Stimulated activated CD4-positive, alpha-beta T cell treated with anti-CD3 and anti-CD28 coated beads, Interleukin-15, amount 100 ng/mL, for 24 hours (primary cell): Measurements from ENCODE around the gene CYP4A22.
"Not testable (repeated sequence)": the region's sequence is repeated elsewhere in the genome, so short reads cannot be mapped to it uniquely, and the experiment has no call there.

Experiments used
- DNase-seq: peaks from one replicate; pipeline ENCODE4 v3.0.0-alpha.2; 2020

Gene CYP4A22, protein sequence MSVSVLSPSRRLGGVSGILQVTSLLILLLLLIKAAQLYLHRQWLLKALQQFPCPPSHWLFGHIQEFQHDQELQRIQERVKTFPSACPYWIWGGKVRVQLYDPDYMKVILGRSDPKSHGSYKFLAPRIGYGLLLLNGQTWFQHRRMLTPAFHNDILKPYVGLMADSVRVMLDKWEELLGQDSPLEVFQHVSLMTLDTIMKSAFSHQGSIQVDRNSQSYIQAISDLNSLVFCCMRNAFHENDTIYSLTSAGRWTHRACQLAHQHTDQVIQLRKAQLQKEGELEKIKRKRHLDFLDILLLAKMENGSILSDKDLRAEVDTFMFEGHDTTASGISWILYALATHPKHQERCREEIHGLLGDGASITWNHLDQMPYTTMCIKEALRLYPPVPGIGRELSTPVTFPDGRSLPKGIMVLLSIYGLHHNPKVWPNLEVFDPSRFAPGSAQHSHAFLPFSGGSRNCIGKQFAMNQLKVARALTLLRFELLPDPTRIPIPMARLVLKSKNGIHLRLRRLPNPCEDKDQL

DNA sequence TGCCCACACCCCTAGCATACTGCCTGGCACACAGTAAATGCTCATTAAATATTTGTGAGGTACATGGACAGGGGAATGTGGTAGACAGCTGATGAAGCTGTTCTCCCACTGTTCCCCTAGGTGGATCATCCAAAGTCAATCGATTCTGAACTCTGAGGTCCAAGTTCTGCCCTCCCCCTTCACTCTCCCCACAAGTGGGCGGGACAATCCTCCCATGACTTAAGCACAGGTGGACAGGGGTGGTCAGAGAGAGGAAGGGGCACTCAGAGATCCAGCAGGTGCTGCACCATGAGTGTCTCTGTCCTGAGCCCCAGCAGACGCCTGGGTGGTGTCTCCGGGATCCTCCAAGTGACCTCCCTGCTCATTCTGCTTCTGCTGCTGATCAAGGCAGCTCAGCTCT, at the start of gene CYP4A22:
TSS of gene CYP4A22 (plus strand) at position 244 of the 400 bp plus-strand sequence. CDS start at position 289, 45 bp downstream.
- no peak for DNase-seq

DNA sequence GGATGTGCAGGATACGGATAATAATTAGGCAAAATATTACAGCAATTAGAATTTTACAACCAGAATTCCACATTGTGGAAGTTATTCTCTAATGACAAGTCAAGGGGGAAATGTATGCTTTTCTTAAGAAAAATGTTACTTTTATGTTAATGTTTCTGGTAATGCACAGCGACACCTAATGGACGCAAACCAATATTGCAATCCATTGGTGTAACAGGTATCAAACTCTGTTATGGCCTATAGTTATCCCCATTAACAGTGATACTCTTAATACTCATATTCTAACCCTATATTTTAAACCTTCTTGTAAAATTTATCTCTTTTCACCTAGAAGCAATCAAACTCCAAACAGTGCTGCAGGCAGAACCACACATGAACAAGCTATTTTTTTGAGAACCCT, 47.9 kb upstream of the CYP4A22 start:
- peak; percentile 45 for DNase-seq

DNA sequence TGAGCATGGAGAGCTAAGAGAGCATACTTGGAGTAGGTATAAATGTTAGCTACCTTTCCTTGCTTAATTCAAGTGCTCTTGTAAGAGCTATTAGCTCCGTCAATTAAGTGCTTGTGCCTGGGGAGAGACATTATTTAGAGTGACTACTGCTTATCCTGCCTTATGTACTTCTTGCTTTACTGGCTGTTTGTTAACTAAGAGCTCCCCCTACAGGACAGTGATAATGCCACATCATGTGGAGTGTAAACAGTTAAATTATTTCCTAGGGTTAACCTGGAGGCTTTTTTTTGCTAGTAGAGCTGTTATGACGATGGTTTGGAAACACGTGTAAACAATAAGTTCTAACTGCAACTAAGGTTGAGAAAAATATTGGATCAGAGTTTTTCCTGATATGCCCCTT, 45.8 kb upstream of the CYP4A22 start:
- not testable (repeated sequence) for DNase-seq

DNA sequence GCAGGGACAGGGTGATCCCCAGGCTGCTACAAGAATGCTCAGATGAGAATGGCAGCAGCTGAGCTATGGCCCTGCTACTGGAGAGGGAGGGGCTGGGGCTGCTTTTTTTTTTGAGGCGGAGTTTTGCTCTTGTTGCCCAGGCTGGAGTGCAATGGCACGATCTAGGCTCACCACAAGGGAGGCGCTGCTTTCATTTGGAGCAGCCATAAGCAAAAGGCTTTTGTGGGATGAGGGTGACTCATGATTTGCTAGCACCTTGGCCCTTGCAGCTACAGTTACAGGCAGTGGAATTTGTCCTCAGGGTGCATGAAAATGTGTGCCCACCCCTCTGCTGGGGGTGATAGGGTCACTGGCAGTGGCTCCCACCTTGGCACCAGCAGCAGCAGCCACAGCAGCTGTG, 32.4 kb upstream of the CYP4A22 start:
- no peak for DNase-seq

DNA sequence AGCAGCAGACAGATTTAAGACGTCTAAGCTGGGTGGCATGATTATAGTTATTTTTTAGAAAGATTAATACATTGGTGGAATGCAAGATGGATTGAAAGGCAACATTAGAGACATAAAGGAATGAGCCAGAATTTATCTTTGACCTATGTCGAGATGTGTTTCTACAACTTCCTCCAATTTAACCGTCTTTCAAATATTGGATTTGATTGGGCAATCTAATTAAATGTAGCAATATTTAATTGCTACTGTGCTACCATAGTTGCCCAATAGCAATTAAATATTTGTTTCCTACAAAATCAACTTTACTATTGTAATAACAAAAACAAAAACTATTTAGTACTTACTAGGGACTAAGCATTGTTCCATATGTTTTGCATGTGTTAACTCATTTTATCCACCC, 30.4 kb upstream of the CYP4A22 start:
- no peak for DNase-seq

DNA sequence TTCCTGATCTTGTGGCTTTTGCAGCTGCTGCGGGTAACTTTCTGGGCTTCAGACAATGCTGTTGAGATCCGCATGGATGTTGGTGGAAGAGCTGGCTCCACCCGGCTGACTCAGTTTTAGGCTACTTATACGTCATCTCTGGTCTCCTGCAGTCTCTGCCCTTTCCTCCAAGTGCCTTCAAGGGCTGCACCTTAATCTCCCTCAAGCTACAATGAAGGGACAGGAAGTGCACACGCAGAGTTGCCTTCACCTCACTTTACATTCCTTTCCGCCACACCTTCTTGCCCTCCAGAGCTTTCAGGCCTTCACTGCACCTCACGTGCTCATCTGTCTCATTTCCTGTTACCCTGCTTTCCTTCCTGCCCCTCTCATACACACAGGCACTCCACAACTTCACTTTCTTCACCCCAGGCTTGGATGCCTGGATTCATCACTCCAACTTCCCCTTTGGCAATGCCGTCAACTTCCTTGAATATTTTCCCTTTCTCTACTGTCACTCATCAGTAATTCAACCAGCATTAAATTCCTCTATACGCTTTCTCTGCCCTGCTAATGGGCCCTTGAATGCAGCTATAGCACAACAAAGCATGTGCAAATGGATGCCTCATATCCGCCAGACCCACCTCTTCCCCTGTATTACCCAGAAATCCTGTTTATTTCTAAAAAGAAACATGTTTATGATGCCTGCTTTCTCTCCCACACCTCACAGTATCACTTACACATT, 29.2 kb upstream of the CYP4A22 start:
- DNase-seq = not testable (repeated sequence)

DNA sequence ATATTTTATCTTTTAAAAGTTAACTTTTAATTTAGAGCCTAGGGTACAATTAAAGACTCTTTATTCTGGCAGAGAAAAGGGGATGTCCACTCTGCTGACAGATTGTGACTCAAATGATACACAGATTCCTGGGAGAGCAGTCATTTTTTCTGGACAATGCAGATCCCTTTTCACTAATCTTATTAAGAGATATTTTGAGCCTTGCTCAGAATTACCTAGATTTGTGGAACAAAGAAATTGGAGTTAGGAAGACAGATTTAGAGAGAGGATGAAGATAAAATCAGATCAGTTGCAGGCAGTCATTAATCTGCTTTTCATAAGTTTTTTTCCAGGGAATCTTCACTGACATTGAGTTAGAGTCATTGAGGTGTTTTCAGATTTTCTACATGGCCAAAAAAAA, 27.8 kb upstream of the CYP4A22 start:
- DNase-seq = not testable (repeated sequence)

DNA sequence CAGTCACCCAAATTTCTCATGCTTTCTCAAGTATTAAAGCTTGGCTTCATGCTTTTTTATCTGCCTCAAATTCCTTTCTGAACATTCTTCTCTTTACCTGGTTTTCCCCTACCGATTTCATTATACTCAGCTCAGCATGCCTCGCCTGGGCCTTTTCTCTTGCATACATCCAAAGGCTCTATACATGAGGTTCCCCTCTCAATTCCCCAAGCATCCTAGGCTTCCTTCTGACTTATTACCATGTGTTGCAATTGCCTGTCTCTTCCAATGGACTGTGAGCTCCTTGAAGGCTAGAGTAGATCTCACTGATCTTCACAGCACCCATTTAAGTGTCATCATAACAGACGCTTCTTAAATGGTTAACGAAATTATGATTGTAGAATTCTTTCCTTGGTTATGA, 24.1 kb upstream of the CYP4A22 start:
- no peak for DNase-seq

DNA sequence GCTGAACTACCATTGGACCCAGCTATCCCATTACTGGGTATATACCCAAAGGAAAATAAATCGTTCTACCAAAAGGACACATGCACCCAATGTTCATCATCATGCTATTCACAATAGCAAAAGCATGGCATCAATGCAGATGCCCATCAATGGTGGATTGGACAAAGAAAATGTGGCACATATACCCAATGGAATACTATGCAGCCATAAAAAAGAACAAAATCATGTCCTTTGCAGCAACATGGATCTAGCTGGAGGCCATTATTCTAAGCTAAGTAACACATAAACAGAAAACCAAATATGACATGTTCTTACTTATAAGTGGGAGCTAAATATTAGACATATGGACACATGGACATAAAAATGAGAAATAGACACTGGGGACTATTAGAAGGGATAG, 16.2 kb upstream of the CYP4A22 start:
- not testable (repeated sequence) for DNase-seq

DNA sequence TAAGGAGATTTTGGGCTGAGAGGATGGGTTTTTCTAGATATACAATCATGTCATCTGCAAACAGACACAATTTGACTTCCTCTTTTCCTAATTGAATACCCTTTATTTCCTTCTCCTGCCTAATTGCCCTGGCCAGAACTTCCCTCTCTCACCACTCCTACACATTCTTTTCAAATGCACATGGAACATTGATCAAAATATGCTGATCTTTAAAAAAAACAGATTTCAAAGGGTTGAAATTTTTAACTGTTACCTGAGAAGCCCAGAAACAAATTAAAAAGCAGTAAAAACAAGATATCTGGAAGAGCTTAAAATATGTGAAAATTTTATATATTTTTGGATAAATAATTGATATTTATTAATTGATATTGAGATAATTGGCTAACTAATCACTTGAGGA, 12.4 kb upstream of the CYP4A22 start:
- DNase-seq = not testable (repeated sequence)

DNA sequence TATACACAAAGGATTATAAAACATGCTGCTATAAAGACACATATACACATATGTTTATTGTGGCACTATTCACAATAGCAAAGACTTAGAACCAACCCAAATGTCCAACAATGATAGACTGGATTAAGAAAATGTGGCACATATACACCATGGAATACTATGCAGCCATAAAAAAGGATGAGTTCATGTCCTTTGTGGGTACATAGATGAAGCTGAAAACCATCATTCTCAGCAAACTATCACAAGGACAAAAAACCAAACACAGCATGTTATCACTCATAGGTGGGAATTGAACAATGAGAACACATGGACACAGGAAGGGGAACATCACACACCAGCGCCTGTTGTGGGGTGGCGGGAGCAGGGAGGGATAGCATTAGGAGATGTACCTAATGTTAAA, 10.2 kb upstream of the CYP4A22 start:
- not testable (repeated sequence) for DNase-seq

DNA sequence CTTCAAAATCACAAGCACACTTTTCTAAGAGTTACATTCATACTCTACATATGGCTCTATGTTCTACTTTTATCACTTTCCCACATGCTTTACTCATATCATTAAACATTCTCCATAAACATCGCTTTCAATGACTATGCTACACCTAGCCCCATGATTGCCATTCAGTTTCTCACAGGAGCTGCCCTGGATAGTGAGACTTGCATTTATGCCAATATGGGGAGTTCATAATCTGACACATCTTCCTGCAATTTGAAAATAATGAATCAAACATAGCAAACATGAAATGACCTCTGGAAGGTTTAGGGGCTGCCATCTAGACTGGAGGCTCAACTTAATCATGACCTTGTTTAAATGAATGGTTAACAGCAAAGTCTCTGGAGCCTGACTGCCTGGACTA, 9.0 kb upstream of the CYP4A22 start:
- DNase-seq = no peak

DNA sequence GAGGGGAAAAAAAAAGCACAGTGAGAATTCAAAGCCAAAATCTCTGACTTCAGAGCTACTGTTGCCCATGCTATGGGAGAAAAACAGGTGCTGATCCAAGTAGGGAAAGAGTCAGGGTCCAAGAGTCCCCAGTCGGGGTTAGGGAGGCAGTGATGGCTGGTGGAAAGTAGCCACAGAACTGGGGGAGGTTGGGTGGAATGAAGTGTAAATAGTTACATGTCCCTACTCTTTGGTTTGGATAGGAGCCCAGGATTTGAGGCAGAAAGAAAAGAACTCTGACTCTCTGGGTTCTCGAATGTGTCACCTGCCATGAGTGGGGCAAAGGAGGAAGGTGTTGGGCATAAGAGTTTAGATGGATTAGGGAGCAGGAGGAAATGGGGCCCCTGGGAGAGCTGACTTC, 8.4 kb upstream of the CYP4A22 start:
- DNase-seq = not testable (repeated sequence)

DNA sequence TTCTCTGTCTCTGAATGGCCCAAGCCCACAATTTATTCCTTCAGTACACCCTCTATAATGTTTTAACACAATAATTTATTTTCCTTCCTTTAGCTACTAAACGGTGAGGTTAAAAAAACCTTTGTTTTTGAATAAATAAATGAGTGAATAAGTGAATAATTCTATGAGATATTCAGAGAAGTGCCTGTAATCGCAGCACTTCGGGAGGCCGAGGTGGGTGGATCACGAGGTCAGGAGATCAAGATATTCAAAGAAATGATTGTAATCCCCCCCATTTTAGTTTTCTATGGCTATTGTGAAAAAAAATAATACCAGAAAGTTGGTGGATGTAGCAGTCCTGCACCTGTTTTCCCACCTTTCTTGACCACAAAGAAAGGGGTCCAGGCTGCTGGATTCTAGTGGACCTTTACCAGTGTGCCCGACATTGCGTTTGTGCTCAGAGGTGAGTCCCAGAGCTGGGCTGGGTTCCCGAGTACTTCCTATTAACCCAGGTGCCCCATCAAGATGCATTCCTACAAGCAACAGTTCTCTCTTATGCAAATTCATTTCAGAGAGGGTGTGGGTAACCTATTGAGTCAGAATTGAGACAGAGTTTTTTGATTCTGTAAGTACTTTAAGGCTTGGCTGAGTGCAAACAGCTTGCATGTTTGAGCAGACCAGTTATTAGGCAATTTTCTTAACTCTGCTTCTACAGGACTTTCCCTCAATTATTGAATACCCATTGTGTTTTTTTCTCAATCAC, 7.6 kb upstream of the CYP4A22 start:
- not testable (repeated sequence) for DNase-seq

DNA sequence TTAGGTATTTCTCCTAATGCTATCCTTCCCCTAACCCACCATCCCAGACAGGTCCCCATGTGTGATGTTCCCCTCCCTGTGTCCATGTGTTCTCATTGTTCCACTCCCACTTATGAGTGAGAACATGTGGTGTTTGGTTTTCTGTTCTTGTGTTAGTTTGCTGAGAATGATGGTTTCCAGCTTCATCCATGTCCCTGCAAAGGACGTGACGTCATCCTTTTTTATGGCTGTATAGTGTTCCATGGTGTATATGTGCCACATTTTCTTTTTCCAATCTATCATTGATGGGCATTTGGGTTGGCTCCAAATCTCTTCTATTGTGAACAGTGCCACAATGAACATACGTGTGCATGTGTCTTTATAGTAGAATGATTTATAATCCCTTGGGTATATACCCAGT, 4.6 kb upstream of the CYP4A22 start:
- not testable (repeated sequence) for DNase-seq

DNA sequence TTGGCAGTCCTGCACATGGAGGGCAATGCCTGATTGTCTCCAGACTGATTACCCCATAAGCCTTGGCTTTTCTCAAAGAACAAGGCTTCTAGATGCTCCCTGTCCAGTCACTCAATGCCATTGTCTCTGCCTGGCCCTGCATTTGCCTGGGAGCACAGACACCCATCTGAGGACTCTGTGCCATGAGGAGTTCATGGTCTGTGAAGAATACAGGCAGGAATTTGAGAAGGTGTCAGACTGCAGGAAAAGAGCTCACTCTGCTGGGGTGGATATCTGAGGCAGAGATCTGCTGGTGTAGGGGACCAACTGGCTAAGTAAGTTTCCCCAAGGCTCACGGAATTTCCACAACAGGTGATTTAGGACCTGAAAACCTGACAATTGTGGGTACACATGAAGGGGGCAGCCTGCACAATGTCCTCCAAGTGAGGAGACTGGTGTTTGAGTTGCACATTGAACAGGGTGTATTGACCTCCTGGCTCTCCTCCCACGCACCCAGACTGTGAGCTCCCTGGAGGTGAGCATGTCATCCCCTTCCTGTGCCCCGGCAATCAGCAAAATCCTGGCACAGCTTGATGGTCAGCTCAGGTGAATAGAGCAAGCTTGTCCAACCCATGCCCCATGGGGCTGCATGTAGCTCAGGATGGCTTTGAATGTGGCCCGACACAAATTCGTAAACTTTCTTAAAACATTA, 829 bp downstream of the CYP4A22 start:
- DNase-seq = no peak

DNA sequence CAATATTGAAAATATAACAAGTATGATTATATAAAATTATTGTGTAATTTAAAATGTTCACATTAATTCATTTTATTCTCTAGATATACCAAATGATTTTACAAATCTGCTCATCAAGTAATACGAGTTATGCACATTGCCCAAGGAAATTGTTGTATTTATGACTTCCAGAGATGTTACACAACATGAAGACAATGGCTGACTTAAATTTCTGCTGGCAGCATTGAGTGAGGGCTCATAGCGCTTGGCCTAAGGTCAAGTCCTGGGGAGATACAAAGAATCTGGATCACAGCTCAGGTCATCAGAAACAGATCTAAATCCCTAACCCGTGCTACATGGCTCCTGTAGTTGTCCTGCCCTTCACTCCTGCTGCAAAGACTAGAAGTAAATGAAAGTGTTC, 3.1 kb downstream of the CYP4A22 start:
- not testable (repeated sequence) for DNase-seq

DNA sequence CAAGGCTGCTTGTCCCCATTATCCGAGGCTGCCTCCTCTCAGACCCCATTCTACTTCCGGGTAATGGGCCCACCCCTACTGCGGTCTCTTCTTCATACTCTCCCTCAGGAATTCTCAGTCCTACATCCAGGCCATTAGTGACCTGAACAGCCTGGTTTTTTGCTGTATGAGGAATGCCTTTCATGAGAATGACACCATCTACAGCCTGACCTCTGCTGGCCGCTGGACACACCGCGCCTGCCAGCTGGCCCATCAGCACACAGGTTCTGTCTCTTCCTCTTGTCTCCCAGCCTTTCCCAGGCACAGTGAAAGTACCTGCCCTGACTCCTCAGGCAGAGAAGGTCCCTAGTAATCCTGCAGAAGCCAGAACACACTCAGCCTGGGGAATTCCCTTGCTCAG, 6.4 kb downstream of the CYP4A22 start:
- not testable (repeated sequence) for DNase-seq

DNA sequence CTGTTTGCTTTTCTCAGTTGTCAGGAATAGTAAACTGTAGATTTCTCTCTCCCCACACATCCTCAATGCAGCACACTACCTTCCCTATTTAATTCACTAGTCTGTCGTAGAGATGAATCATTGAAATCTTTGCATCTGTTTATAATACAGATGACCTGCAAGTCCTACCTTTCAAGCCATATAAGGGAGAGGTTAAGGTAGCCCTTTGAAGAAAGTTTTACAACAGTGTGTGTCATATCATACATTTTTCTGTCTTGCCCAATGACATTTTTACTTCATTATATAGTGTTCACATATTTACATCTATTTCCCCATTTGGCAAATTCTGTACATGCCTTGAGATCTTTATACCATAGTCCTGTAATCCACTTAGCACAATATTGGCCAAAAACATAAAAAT, 9.3 kb downstream of the CYP4A22 start:
- DNase-seq = not testable (repeated sequence)

DNA sequence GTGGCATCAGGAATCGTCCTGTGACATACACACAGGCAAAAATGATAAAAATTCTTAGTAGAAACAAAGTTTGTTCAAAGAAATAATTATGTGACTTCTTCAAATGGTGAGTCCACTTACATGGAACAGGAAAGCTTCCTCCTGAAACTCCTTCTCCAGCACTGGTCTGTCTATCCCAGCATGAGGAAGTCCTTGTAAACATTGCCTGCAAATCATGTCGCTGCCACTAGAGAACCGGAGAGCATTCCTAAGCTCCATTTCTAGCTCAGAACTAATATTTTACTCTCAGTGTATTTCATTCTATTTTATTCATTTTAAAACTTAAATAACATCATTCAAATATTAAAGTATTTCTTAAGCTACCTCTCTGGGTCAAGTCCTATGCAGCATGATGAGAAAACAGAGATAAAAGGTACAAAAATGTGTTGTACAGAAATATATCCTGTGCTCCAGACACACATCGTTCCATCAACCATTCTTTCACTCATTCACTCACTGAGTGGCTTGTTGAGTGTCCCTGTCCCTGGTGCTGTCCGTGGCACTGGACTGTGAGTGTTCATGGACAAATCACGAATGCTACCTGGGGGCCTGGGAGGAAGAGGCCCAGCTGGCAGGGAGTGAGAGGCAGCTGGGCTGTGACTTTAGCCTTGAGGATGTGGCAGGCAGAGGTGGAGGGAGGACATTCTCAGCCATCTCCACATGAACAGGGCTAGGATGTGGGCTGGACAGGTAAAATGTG, 10.0 kb downstream of the CYP4A22 start:
- no peak for DNase-seq

DNA sequence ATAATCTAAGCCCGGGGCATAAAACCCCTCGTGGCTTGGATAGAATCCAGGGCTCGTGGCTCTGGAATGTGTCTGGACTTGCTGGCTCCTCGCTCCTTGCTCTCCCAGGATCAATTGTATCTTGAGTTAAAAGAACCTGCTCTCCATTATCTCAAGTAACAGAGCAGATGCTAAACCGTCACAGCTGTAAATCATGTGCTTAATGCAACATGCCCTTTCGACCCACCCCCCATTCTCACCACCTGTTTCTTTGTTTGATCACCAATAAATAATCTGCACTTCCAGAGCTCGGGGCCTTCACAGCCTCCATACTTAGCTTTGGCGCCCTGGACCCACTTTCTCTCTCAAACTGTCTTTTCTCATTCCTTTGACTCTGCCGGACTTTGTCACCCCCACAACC, 11.9 kb downstream of the CYP4A22 start:
- not testable (repeated sequence) for DNase-seq

DNA sequence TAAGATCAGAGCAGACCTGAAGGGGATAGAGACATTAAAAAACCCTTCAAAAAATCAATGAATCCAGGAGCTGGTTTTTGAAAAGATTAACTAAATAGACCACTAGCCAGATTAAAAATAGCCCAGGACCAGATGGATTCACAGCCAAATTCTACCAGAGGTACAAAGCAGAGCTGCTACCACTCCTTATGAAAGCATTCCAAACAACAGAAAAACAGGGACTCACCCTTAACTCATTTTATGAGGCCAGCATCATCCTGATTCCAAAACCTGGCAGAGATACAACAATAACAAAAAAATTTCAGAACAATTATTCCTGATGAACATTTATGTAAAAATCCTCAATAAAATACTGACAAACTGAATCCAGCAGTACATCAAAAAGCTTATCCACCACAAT, 19.2 kb downstream of the CYP4A22 start:
- not testable (repeated sequence) for DNase-seq
